Neutrophil (primary cell): ENCODE data around the gene PER2.

Experiments
- H3K27ac ChIP-seq: fragments of 200-600 bp; sonication (generic); 2 replicates; pipeline ENCODE4 v1.5.1; 2016; ENCODE audit warnings: mild to moderate bottlenecking, moderate library complexity
- H3K27me3 ChIP-seq: fragments of 200-600 bp; sonication (generic); 2 replicates; pipeline ENCODE4 v1.6.0; 2016; ENCODE audit warnings: mild to moderate bottlenecking
- H3K36me3 ChIP-seq: fragments of 200-600 bp; sonication (generic); 2 replicates; pipeline ENCODE4 v1.5.1; 2017
- H3K4me1 ChIP-seq, 2 experiments: fragments of 200-600 bp in 1 of 2; sonication (generic) in 1 of 2; 1 replicate in 1 of 2; 2 replicates in 1 of 2; pipeline versions ENCODE4 v1.5.1 to v1.6.1; 2013 to 2016; ENCODE audit warnings: low read depth in 1 of 2, low read length in 1 of 2, mild to moderate bottlenecking in 1 of 2, moderate library complexity in 1 of 2; ENCODE audit not compliant: control insufficient read depth in 1 of 2, insufficient read depth in 1 of 2
- H3K4me3 ChIP-seq, 2 experiments: fragments of 200-600 bp in 1 of 2; sonication (generic) in 1 of 2; 1 replicate in 1 of 2; 2 replicates in 1 of 2; pipeline ENCODE4 v1.5.1; 2013 to 2016; ENCODE audit warnings: low read depth in 1 of 2, low read length in 1 of 2, mild to moderate bottlenecking in 1 of 2, moderate library complexity in 1 of 2
- H3K9me3 ChIP-seq: fragments of 200-600 bp; sonication (generic); 2 replicates; pipeline ENCODE4 v1.5.1; 2016
- TF ChIP-seq, protein P1 (sequence below): fragments of 200-600 bp; sonication (generic); IDR thresholded peaks from 2 replicates; pipeline ENCODE4 v1.5.1; 2016; ENCODE audit warnings: antibody characterized with exemption

The PER2 gene

DNA sequence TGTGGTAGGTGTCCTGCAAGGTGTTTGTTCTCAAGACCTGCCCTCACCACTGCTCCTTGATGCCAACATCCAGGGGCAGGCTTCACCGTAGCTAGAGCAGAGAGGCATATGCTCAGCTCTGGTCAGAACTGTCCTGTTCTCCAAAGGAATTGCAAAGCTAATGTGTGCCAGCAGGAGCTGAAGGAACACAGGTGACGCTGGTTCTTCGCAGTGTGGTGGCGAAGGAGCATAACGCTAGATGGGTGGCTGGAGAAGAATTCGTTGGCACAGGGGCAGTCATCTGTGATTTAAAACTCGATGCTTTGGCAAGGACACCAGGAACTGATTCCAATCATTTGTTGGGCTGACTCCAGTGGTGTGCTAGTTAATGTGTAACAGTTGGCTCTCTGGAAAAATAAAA lies 11.4 kb upstream of the PER2 start:
- Histone ChIP-seq H3K4me3 (no peak overlapping the region), H3K27me3 (peaks cover 12% of the 10 kb centered on the region), H3K36me3 (no peaks in the 10 kb centered on the region), H3K4me1 (no peaks in the 10 kb centered on the region), H3K27ac (no peak overlapping the region), H3K9me3 (no peaks in the 10 kb centered on the region)
- TF ChIP-seq, protein P1, sequence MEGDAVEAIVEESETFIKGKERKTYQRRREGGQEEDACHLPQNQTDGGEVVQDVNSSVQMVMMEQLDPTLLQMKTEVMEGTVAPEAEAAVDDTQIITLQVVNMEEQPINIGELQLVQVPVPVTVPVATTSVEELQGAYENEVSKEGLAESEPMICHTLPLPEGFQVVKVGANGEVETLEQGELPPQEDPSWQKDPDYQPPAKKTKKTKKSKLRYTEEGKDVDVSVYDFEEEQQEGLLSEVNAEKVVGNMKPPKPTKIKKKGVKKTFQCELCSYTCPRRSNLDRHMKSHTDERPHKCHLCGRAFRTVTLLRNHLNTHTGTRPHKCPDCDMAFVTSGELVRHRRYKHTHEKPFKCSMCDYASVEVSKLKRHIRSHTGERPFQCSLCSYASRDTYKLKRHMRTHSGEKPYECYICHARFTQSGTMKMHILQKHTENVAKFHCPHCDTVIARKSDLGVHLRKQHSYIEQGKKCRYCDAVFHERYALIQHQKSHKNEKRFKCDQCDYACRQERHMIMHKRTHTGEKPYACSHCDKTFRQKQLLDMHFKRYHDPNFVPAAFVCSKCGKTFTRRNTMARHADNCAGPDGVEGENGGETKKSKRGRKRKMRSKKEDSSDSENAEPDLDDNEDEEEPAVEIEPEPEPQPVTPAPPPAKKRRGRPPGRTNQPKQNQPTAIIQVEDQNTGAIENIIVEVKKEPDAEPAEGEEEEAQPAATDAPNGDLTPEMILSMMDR = no peak

DNA sequence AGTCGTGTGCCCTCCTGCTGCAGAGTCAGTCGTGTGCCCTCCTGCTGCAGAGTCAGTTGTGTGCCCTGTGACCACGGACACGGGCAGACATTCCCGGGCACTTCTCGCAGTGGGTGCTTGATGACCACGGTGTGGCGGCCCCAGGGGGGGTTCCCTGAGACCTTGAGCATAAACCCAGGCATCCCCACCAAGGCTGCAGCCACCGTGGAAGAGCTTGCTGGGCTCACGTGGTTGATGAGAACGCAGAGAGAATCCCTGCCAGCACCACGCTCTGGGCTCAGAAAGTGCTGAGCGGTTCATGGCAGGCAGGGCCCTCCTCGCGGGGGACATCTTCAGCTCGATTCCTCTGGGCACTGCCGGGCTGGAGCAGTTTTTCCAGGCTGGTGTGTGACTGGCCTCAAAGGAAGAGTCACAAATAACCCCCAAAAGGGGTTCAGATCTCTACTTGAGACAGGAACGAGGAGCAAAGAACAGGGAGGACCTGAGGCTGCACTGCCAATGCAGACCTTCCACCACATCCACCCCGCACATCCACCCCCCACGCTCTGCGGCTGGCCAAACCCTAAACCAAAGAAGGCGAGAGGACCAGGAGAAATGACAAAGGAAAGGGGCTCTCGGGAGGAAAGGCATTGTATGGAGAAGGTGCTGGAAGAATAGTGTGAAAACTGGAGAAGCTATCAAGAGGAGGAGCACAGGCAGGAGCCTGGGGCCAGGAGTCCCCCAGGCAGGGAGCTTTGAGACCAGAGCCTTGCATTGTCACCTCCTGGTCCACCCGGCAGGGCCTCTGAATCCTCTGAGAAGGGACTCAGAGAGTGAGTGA lies 8.4 kb upstream of the PER2 start:
- TF ChIP-seq, protein P1 = no peak
- Histone ChIP-seq H3K27me3 (peaks cover 12% of the 10 kb centered on the region), H3K27ac (no peak overlapping the region), H3K4me1 (no peaks in the 10 kb centered on the region), H3K9me3 (no peaks in the 10 kb centered on the region), H3K36me3 (no peaks in the 10 kb centered on the region), H3K4me3 (no peak overlapping the region)

DNA sequence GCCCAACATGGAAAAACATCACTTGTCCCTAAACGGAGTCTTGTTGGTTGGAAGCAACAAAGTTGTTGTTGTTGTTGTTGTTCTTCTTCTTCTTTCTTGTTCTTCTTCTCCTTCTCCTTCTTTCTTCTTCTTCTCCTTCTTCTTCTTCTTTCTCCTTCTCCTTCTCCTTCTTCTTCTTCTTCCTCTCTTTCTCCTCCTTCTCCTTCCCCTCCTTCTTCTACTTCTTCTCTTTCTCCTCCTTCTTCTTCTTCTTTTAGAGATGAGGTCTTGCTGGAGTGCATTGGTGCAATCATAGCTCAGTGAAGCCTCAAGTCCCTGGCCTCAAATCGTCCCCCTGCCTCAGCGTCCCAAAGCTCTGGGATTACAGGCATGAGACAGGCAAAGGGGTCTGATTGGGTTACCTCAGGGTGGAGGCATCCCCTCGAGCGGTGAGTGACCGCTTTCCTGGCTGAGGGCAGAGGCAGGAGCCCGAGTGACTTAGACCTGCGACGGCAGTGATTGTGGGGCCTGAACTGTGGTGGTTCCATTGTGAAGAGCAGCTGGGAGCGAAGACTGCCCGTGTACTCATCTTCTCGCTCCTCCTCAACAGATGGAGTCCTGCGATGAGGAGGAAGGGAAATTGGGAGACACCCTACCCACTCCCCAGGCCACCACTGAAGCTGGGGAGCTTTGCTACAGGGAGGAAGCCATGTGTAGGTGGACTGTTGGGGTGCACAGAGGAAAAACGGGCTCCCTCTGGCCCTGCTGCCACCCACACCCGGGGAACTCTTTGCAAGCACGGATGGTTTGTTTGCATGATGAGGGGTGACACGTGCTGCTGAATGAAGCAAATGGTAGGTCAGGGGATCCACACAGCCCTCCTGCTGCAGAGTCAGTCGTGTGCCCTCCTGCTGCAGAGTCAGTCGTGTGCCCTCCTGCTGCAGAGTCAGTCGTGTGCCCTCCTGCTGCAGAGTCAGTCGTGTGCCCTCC lies 7.0 kb upstream of the PER2 start:
- Histone ChIP-seq H3K27ac (no peak overlapping the region), H3K4me1 (no peaks in the 10 kb centered on the region), H3K9me3 (no peaks in the 10 kb centered on the region), H3K36me3 (no peaks in the 10 kb centered on the region), H3K4me3 (no peak overlapping the region), H3K27me3 (peaks cover 12% of the 10 kb centered on the region)
- TF ChIP-seq, protein P1 = no peak

DNA sequence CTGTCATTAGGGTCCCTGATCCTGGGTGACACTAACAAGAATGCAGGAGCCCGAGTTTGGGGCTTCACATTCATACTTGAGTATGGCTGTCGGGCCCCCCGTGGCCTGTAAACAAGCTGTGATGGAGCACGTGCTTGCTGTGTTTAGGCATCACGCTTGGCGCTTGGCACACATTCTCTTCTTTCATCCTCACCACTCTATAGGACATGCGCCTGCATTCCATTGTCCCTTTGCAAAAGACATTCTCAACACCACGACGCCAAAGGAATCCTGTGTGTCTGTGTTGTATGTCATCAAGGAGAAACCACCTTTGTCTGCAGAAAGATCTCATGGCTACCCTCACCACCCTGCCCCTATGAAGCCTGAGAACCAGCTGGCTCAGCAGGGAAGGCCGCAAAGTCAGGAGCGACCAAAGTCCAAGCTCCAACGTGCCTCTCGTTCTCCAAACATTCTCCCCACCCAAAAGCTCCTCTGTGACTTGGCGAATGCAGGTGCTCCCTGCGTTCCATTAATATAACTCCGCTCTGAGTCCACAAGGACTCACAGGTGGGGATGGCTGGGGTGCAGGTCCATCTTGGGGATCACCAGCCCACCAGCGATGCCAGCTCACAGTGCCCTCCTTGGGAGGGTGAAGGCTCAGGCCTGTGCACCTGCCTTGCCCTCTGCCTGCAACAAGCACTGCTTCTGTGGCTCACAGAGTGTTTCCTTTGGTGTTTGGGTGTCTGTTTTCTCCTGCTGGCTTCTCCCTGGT lies 6.2 kb upstream of the PER2 start:
- Histone ChIP-seq H3K4me3 (no peak overlapping the region), H3K9me3 (no peaks in the 10 kb centered on the region), H3K36me3 (no peaks in the 10 kb centered on the region), H3K4me1 (peaks cover 1 to 3% of the 10 kb centered on the region in 2 experiments), H3K27me3 (peaks cover 15% of the 10 kb centered on the region), H3K27ac (no peak overlapping the region)
- TF ChIP-seq, protein P1 = no peak

DNA sequence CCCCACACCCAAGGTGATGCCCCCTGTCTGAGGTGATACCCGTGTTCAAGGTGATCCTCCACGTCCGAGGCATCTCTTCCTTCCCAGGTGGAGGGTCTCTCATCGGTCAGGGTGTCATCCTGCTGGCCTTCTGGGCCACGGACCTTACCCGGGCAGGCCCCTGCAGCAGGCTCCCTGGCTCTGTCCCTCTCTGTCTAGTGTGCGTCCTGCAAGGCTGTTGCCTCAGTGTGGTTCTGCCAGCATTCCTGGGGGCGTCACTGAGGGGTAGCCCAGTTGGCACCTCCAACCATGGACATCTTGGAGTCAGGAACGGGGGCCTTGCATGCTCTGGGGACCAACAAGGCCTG lies 5.6 kb upstream of the PER2 start:
- TF ChIP-seq, protein P1 = no peak
- Histone ChIP-seq H3K4me1 (peaks cover 7 to 8% of the 10 kb centered on the region in 2 experiments), H3K36me3 (no peaks in the 10 kb centered on the region)

More for the DNA sequence above, 5.6 kb upstream of the PER2 start:
- peaks cover 15% of the 10 kb centered on the region for H3K27me3 ChIP-seq
- no peaks in the 10 kb centered on the region for H3K9me3 ChIP-seq
- H3K27ac ChIP-seq = no peak overlapping the region
- H3K4me3 ChIP-seq = no peak overlapping the region
